NCI-H187 treated with DMSO at 0.1 percent for 48 hours (cell line): ENCODE measurements around the gene LBHD1.

ENCODE experiments used
- DNase-seq: peaks from one replicate; lab custom pipeline; 2025; lab: John Stamatoyannopoulos, UW

LBHD1 gene

DNA sequence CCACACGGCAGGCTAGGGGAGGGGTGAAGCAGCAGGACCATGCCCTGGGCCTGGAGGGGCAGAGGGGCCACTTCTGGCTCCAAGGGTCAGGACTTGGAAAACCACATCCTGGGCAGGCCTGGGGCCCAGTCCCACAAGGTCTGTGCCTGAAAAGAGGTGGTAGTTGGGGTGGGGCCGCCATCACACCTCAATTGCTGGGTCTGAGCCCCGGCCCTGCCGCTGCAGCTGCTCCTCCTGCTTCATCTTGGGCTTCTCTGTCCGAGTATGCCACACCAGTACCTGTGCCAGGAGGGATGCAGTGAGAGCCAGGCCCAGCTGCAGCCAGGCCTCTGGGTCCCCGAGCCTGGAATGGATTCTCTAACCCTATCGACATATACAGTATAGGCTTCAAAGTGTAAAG lies 56.5 kb downstream of the LBHD1 start:
- DNase-seq, result no peak

DNA sequence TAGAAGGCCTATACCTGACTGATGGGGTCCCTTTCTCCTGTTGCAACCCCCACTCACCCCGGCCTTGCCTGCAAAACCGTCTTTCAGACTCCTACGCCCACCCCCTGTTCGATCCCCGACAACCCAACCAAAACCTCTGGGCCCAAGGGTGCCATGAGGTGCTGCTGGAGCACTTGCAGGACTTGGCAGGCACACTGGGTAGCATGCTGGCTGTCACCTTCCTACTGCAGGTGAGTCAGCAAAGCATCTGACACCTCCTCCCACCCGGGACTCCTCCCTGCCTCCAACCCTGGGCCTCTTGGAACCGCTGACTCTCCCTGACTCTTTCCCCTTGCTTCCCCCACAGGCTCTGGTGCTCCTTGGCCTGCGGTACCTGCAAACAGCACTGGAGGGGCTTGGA lies 57.8 kb downstream of the LBHD1 start:
- DNase-seq, result no peak

DNA sequence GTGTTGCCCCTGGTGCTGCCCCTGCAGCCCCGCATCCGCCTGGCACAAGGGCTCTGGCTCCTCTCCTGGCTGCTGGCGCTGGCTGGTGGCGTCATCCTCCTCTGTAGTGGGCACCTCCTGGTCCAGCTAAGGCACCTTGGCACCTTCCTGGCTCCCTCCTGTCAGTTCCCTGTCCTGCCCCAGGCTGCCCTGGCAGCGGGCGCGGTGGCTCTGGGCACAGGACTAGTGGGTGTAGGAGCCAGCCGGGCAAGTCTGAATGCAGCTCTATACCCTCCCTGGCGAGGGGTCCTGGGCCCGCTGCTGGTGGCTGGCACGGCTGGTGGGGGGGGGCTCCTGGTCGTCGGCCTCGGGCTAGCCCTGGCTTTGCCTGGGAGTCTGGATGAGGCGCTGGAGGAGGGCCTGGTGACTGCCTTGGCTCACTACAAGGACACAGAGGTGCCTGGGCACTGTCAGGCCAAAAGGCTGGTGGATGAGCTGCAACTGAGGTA lies 58.7 kb downstream of the LBHD1 start:
- no peak for DNase-seq
